Spleen (tissue), 11 donors: ENCODE results near the gene GOSR2. TPM values are rescaled to one million over a fixed set of nuclear protein-coding genes. Genes with fewer than 3 reads are reported as not detected.

ENCODE experiments used
- DNase-seq: peaks from one replicate; pipeline ENCODE4 v3.0.0-alpha.2; 2020
- H3K27ac ChIP-seq, 8 donors: fragments of 200-600 bp; sonication (generic) in 7 of 8; 1 replicate in 4 of 8; 2 replicates in 4 of 8; pipeline versions ENCODE4 v1.5.0 to v1.8.0; 2016 to 2021; ENCODE audit warnings: inconsistent platforms in 4 of 8, mild to moderate bottlenecking in 4 of 8, moderate library complexity in 1 of 8
- H3K27me3 ChIP-seq, 7 donors: fragments of 200-600 bp; sonication (generic) in 6 of 7; replicated peaks in 1 of 7; 1 replicate in 4 of 7; 2 replicates in 3 of 7; pipeline versions ENCODE4 v1.5.0 to v1.8.0; 2016 to 2021; ENCODE audit warnings: inconsistent platforms in 3 of 7, mild to moderate bottlenecking in 1 of 7
- H3K36me3 ChIP-seq, 6 donors: fragments of 200-600 bp; sonication (generic) in 5 of 6; 1 replicate in 4 of 6; 2 replicates in 2 of 6; pipeline versions ENCODE4 v1.5.0 to v1.8.0; 2016 to 2021; ENCODE audit warnings: inconsistent platforms in 2 of 6
- H3K4me1 ChIP-seq, 6 donors: fragments of 200-600 bp; sonication (generic) in 5 of 6; 1 replicate in 3 of 6; 2 replicates in 3 of 6; pipeline versions ENCODE4 v1.5.0 to v1.8.0; 2016 to 2021; ENCODE audit warnings: inconsistent platforms in 3 of 6
- H3K4me3 ChIP-seq, 8 donors: fragments of 200-600 bp; sonication (generic) in 7 of 8; 1 replicate in 4 of 8; 2 replicates in 4 of 8; pipeline versions ENCODE4 v1.5.0 to v1.8.0; 2016 to 2021; ENCODE audit warnings: inconsistent platforms in 4 of 8, mild to moderate bottlenecking in 4 of 8, moderate library complexity in 2 of 8
- H3K9me3 ChIP-seq, 8 donors: fragments of 200-600 bp; sonication (generic) in 7 of 8; 1 replicate in 4 of 8; 2 replicates in 4 of 8; pipeline versions ENCODE4 v1.5.0 to v1.8.0; 2016 to 2021; ENCODE audit warnings: inconsistent platforms in 4 of 8
- POLR2A ChIP-seq, 3 donors: fragments of 450-650 bp; IDR thresholded peaks; one replicate each; pipeline ENCODE4 v1.5.1; 2017; ENCODE audit warnings: antibody characterized with exemption in 3 of 3, mild to moderate bottlenecking in 1 of 3
- POLR2AphosphoS5 ChIP-seq, 3 donors: sonication (generic); formaldehyde crosslinking; IDR thresholded peaks; one replicate each; pipeline ENCODE4 v1.5.1; 2017; ENCODE audit warnings: antibody characterized with exemption in 3 of 3
- WGBS, 5 donors: extraction: QIAGEN DNeasy Blood & Tissue Kit in 3 of 5; methylation state at CpG; one replicate each; pipeline versions ENCODE4 v1.1.5 to v1.1.7; 2013 to 2018; 5-methylcytosine and 5-hydroxymethylcytosine counted together
- intact Hi-C: fragments of 100-400 bp; cut with DNase I; formaldehyde crosslinking; loops from one replicate; pipeline ENCODE4 v1.15.0; 2023; ENCODE audit warnings: low total_unique reads
- polyA plus RNA-seq, 3 donors: library from polyadenylated mRNA; stranded (reverse); fragments of 200-250 nt; gene quantifications; one replicate each; pipeline ENCODE4 v1.2.1, GENCODE V29; 2013
- total RNA-seq, 7 donors: library from RNA; depleted of rRNA in 3 of 7; stranded (reverse); fragments of >200 nt in 3 of 7; fragmentation: NEBNext Ultra II Directional in 4 of 7; extraction: Animal tissue kit (Norgen Biotek cat#: 25700) in 4 of 7; gene quantifications; one replicate each; pipeline versions ENCODE4 v1.1.0 to v1.2.1, GENCODE V29; 2016 to 2021
- TF ChIP-seq, protein P1 (sequence below), 11 experiments: fragments of 200-600 bp in 7 of 11; fragments of 450-650 bp in 4 of 11; sonication (generic) in 4 of 11; IDR thresholded peaks in 8 of 11; conservative IDR thresholded peaks in 3 of 11; 1 replicate in 7 of 11; 2 replicates in 4 of 11; pipeline versions ENCODE4 v1.4.0 to v1.8.0; 2016 to 2021; ENCODE audit warnings: antibody characterized with exemption in 11 of 11, inconsistent platforms in 4 of 11, mild to moderate bottlenecking in 1 of 11
- donor health status: healthy with polysubstance abuse.
- donor health status: DM: no; HTN: no; CAD: no; lungs with moderate emphysema.
- donor health status: DM: no; HTN: no; CAD: no.
- donor health status: Bipolar disorder and iron deficiency.
- donor health status: healthy.
- donor health status: DM: no; HTN: no; CAD: no.
- donor health status: DM: yes; HTN: yes; CAD: no.

GOSR2 gene
- total and polyA plus RNA-seq, 10 donors: 19.2 to 114 (median 80.0) TPM

DNA sequence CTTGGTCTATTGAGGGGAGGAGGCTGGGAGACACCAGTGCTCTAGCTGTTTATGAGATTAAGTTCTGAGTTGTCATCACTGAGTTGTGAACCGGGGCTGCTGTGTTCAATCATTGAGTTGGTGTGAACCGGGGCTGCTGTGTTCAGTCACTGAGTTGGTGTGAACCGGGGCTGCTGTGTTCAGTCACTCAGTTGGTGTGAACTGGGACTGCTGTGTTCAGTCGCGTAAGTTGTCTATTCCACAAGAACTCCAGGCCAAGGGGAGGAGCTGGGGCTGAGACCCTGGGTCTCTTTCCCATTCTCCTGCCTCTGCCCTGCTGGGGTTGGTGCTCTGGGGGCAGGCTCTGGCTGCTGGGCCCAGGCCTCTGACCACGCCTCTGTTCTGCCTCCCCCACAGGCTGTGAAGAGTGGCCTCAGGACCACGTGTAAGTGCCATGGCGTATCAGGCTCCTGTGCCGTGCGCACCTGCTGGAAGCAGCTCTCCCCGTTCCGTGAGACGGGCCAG is 47.1 kb upstream of the GOSR2 start:
- no peaks in the 10 kb centered on the region for H3K9me3 ChIP-seq
- H3K4me1 ChIP-seq: peaks cover 4 to 32% (median 21%) of the 10 kb centered on the region in 6 donors
- intact Hi-C loops: no loop called here
- DNase-seq: no peak
- H3K4me3 ChIP-seq: no peak overlapping the region
- no peaks in the 10 kb centered on the region for H3K36me3 ChIP-seq
- TF ChIP-seq, protein P1, sequence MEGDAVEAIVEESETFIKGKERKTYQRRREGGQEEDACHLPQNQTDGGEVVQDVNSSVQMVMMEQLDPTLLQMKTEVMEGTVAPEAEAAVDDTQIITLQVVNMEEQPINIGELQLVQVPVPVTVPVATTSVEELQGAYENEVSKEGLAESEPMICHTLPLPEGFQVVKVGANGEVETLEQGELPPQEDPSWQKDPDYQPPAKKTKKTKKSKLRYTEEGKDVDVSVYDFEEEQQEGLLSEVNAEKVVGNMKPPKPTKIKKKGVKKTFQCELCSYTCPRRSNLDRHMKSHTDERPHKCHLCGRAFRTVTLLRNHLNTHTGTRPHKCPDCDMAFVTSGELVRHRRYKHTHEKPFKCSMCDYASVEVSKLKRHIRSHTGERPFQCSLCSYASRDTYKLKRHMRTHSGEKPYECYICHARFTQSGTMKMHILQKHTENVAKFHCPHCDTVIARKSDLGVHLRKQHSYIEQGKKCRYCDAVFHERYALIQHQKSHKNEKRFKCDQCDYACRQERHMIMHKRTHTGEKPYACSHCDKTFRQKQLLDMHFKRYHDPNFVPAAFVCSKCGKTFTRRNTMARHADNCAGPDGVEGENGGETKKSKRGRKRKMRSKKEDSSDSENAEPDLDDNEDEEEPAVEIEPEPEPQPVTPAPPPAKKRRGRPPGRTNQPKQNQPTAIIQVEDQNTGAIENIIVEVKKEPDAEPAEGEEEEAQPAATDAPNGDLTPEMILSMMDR (IDR thresholded peaks at IDR 0.05 in 8 of 11, conservative IDR thresholded peaks at IDR 0.05 in 3 of 11): no peak
- TF ChIP-seq POLR2AphosphoS5 (IDR thresholded peaks at IDR 0.05) (no peak), POLR2A (IDR thresholded peaks at IDR 0.05) (no peak)
- no peaks in the 10 kb centered on the region for H3K27me3 ChIP-seq
- WGBS, 5 donors: 85 to 93% (median 91%) methylated on average over 8 to 13 of the region's 13 CpGs
- no peak overlapping the region for H3K27ac ChIP-seq

DNA sequence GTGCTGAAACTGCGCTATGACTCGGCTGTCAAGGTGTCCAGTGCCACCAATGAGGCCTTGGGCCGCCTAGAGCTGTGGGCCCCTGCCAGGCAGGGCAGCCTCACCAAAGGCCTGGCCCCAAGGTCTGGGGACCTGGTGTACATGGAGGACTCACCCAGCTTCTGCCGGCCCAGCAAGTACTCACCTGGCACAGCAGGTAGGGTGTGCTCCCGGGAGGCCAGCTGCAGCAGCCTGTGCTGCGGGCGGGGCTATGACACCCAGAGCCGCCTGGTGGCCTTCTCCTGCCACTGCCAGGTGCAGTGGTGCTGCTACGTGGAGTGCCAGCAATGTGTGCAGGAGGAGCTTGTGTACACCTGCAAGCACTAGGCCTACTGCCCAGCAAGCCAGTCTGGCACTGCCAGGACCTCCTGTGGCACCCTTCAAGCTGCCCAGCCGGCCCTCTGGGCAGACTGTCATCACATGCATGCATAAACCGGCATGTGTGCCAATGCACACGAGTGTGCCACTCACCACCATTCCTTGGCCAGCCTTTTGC is 46.5 kb upstream of the GOSR2 start:
- peak overlapping the region in 1 of 8 donors; percentile 76 for H3K27ac ChIP-seq
- DNase-seq: peak; percentile 74
- H3K27me3 ChIP-seq: no peaks in the 10 kb centered on the region
- H3K36me3 ChIP-seq: no peaks in the 10 kb centered on the region
- intact Hi-C loops: no loop called here
- WGBS, 5 donors: 82 to 92% (median 84%) methylated on average over 6 to 12 of the region's 12 CpGs
- H3K4me1 ChIP-seq: peaks cover 4 to 32% (median 21%) of the 10 kb centered on the region in 6 donors
- H3K9me3 ChIP-seq: no peaks in the 10 kb centered on the region
- H3K4me3 ChIP-seq: no peak overlapping the region
- TF ChIP-seq POLR2AphosphoS5 (IDR thresholded peaks at IDR 0.05) (no peak), POLR2A (IDR thresholded peaks at IDR 0.05) (no peak)
- TF ChIP-seq, protein P1 (IDR thresholded peaks at IDR 0.05 in 8 of 11, conservative IDR thresholded peaks at IDR 0.05 in 3 of 11): no peak

DNA sequence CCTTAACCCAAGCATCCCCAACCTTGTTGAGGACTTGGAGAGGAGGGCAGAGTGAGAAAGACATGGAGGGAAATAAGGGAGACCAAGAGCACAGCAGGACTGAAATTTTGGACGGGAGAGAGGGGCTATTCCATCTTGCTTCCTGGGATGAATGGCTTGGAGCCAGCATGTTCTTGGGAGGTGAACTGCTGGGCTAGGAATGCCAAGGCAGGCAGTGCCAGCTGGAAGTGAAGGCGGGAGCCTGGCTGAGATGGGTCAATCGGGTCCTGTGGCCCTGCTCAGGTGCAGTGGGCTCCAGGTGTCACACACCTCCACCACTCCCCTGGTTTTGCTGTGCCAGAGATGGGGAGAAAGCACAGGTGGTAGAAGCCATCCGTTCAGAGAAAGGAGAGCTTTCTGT is 46.0 kb upstream of the GOSR2 start:
- intact Hi-C loops: no loop called here
- no peak for DNase-seq
- no peaks in the 10 kb centered on the region for H3K36me3 ChIP-seq
- H3K4me1 ChIP-seq: peaks cover 4 to 32% (median 21%) of the 10 kb centered on the region in 6 donors
- TF ChIP-seq, protein P1 (IDR thresholded peaks at IDR 0.05 in 8 of 11, conservative IDR thresholded peaks at IDR 0.05 in 3 of 11): no peak
- TF ChIP-seq POLR2A (IDR thresholded peaks at IDR 0.05) (no peak), POLR2AphosphoS5 (IDR thresholded peaks at IDR 0.05) (no peak)
- no peaks in the 10 kb centered on the region for H3K27me3 ChIP-seq
- peak overlapping the region in 5 of 8 donors; percentile 72 to 82 (median 76) for H3K27ac ChIP-seq
- H3K9me3 ChIP-seq: no peaks in the 10 kb centered on the region
- H3K4me3 ChIP-seq: no peak overlapping the region
- WGBS, 5 donors: 67 to 92% (median 81%) methylated on average over 4 of the region's 4 CpGs

DNA sequence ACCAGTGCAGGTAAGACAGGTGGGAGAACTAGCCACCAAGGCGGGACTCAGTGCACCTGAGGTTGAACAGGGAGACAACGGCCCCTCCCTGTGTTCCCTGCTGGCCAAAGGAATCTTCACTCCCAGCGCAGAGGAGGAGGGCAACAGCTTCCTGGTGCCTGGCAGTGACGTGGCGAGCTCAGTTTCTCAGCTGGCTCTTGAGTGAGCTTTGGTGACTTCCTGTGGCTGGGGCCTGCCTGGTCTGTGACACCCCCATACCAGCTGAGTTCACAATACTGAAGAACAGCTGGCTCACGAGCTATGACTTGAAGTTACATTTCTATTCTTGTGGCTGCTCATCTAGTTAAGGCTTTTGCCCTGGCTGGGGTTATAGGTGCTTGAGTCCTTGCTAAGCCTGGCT is 45.5 kb upstream of the GOSR2 start:
- Histone ChIP-seq H3K4me3 (no peak overlapping the region), H3K27me3 (no peaks in the 10 kb centered on the region), H3K4me1 (peaks cover 4 to 32% (median 21%) of the 10 kb centered on the region in 6 donors), H3K36me3 (no peaks in the 10 kb centered on the region), H3K27ac (peak overlapping the region in 7 of 8 donors; percentile 53 to 82 (median 76)), H3K9me3 (no peaks in the 10 kb centered on the region)
- intact Hi-C loops: no loop called here
- DNase-seq: no peak
- TF ChIP-seq, protein P1 (IDR thresholded peaks at IDR 0.05 in 8 of 11, conservative IDR thresholded peaks at IDR 0.05 in 3 of 11): no peak
- no peak for TF ChIP-seq POLR2A (IDR thresholded peaks at IDR 0.05)
- TF ChIP-seq POLR2AphosphoS5 (IDR thresholded peaks at IDR 0.05): no peak
- WGBS, 5 donors: 45 to 75% (median 54%) methylated on average over 4 to 6 of the region's 6 CpGs
